Raji (cell line): ENCODE measurements around the gene NFAT5.

Source experiments
- POLR2A ChIP-seq: IDR thresholded peaks from 2 replicates; pipeline ENCODE4 v1.6.1; 2011; ENCODE audit warnings: low read depth, low read length, control low read depth; ENCODE audit not compliant: insufficient read depth

Gene NFAT5

GRCh38 chr16:69565671-69566239, at the start of gene NFAT5:
Gene NFAT5 (plus strand): TSS chr16:69565966. CDS start chr16:69566302, 336 bp downstream.
- peak; percentile 80 for TF ChIP-seq POLR2A

GRCh38 chr16:69520413-69520799, 45.4 kb upstream of the NFAT5 start:
- TF ChIP-seq POLR2A: no peak

GRCh38 chr16:69520800-69521602, 44.8 kb upstream of the NFAT5 start:
- TF ChIP-seq POLR2A: no peak

GRCh38 chr16:69522041-69522578, 43.7 kb upstream of the NFAT5 start:
- no peak for TF ChIP-seq POLR2A

- no peak for TF ChIP-seq POLR2A
Observed at GRCh38 chr16:69522732-69523404, 42.9 kb upstream of the NFAT5 start.

GRCh38 chr16:69523566-69524305, 42.0 kb upstream of the NFAT5 start:
- TF ChIP-seq POLR2A: no peak

GRCh38 chr16:69526831-69527655, 38.7 kb upstream of the NFAT5 start:
- TF ChIP-seq POLR2A: no peak

- TF ChIP-seq POLR2A: no peak
Observed at GRCh38 chr16:69531988-69532387, 33.8 kb upstream of the NFAT5 start.

- TF ChIP-seq POLR2A: no peak
Observed at GRCh38 chr16:69532641-69533455, 32.9 kb upstream of the NFAT5 start.

- no peak for TF ChIP-seq POLR2A
Observed at GRCh38 chr16:69534720-69535119, 31.0 kb upstream of the NFAT5 start.

- TF ChIP-seq POLR2A: no peak
Observed at GRCh38 chr16:69535123-69536050, 30.4 kb upstream of the NFAT5 start.

- no peak for TF ChIP-seq POLR2A
Observed at GRCh38 chr16:69537706-69538080, 28.1 kb upstream of the NFAT5 start.

GRCh38 chr16:69538808-69539207, 27.0 kb upstream of the NFAT5 start:
- TF ChIP-seq POLR2A: no peak

- no peak for TF ChIP-seq POLR2A
Observed at GRCh38 chr16:69542974-69543373, 22.8 kb upstream of the NFAT5 start.
